K562 (cell line): Measurements from ENCODE around the gene LTBR. TPM values are rescaled to one million over a fixed set of nuclear protein-coding genes. Genes with fewer than 3 reads are reported as not detected.
A peak's percentile ranks its signal among the peaks of the same experiment; 100 is the strongest.

ENCODE experiments used
- ATAC-seq: fragments of 200-7000 bp; cut with Tn5 transposase; 3 replicates; pipeline ENCODE4 v1.9.1; 2020; ENCODE audit warnings: moderate library complexity
- BruUV-seq: library from RNA; stranded (reverse); fragments of 400-500 nt; replicated peaks from 2 replicates; lab custom pipeline; 2021; lab: Mats Ljungman, UMichigan
- CTCF ChIA-PET: fragments of 300-600 bp; formaldehyde crosslinking; extraction: SDS; loops from one replicate; lab custom pipeline; 2021; ENCODE audit warnings: low intra/inter-chr PET ratio; lab: Yijun Ruan, JAX
- POLR2A ChIA-PET: fragments of 300-600, 350-650 bp; sonication (Branson Sonifier 250); formaldehyde crosslinking; extraction: SDS; loops from one replicate; lab custom pipeline; 2021; ENCODE audit warnings: antibody characterized with exemption, inconsistent platforms; lab: Yijun Ruan, JAX
- DNase-seq, 4 experiments: peaks; one replicate each; pipeline versions ENCODE4 v3.0.0 to v3.0.0-alpha.2; 2011 to 2018; ENCODE audit warnings: low spot score in 3 of 4, mixed read lengths in 3 of 4; ENCODE audit errors: extremely low read depth in 1 of 4
- FAIRE-seq: peaks from 2 replicates; lab custom pipeline; 2011; peaks lifted over from hg19 to GRCh38; lab: Jason Lieb, UNC
- H2AFZ ChIP-seq: 2 replicates; pipeline ENCODE4 v1.6.0; 2011; ENCODE audit warnings: low read depth, low read length, control low read depth, inconsistent platforms
- H3K27ac ChIP-seq: fragments of 200-600 bp; 3 replicates; pipeline ENCODE4 v1.8.0; 2011; ENCODE audit warnings: low read depth, mild to moderate bottlenecking, control low read depth, inconsistent platforms, low read length, moderate library complexity, mixed read lengths; ENCODE audit errors: extremely low read depth
- H3K27me3 ChIP-seq, 2 experiments: fragments of 300-600 bp in 1 of 2; 2 replicates in 1 of 2; 3 replicates in 1 of 2; pipeline versions ENCODE4 v1.6.0 to v1.8.0; 2011; ENCODE audit warnings: inconsistent platforms in 2 of 2, low read length in 2 of 2, mild to moderate bottlenecking in 1 of 2, mixed read lengths in 1 of 2, moderate library complexity in 1 of 2; ENCODE audit not compliant: control insufficient read depth in 2 of 2, insufficient read depth in 2 of 2
- H3K36me3 ChIP-seq: fragments of 300-600 bp; 3 replicates; pipeline ENCODE4 v1.8.0; 2011; ENCODE audit warnings: mild to moderate bottlenecking, low read length, inconsistent platforms; ENCODE audit not compliant: control insufficient read depth, insufficient read depth
- H3K4me1 ChIP-seq, 2 experiments: fragments of 200-600 bp in 1 of 2; replicated peaks in 1 of 2; 2 replicates in 1 of 2; 3 replicates in 1 of 2; pipeline versions ENCODE4 v1.5.1 to v1.8.0; 2011; ENCODE audit warnings: inconsistent platforms in 2 of 2, low read length in 2 of 2, mild to moderate bottlenecking in 1 of 2, mixed read lengths in 1 of 2, moderate library complexity in 1 of 2; ENCODE audit not compliant: control insufficient read depth in 2 of 2, insufficient read depth in 2 of 2
- H3K4me2 ChIP-seq: 2 replicates; pipeline ENCODE4 v1.6.1; 2011; ENCODE audit warnings: low read length, control low read depth, inconsistent platforms, mixed read lengths; ENCODE audit not compliant: insufficient read depth
- H3K4me3 ChIP-seq: fragments of 200-600 bp; sonication (generic), shearing (Covaris generic); 2 replicates; pipeline ENCODE4 v1.5.1; 2016; ENCODE audit warnings: control low read depth, inconsistent platforms
- H3K79me2 ChIP-seq: fragments of 200-600 bp; 3 replicates; pipeline ENCODE4 v1.8.0; 2011; ENCODE audit warnings: low read length, inconsistent platforms; ENCODE audit not compliant: control insufficient read depth, insufficient read depth
- H3K9ac ChIP-seq, 2 experiments: 2 replicates each; pipeline versions ENCODE4 v1.6.0 to v1.6.1; 2011; ENCODE audit warnings: low read depth in 2 of 2, low read length in 2 of 2, control low read depth in 1 of 2, inconsistent platforms in 1 of 2, mild to moderate bottlenecking in 1 of 2, mixed read lengths in 1 of 2; ENCODE audit not compliant: insufficient read depth in 1 of 2
- H3K9me1 ChIP-seq: one replicate; pipeline ENCODE4 v1.6.0; 2011; ENCODE audit warnings: inconsistent platforms, mild to moderate bottlenecking, low read length, moderate library complexity; ENCODE audit not compliant: control insufficient read depth, insufficient read depth
- H3K9me3 ChIP-seq: replicated peaks from 2 replicates; pipeline ENCODE4 v1.5.1; 2011; ENCODE audit warnings: low read depth, low read length, inconsistent platforms; ENCODE audit not compliant: control insufficient read depth, insufficient read depth
- H4K20me1 ChIP-seq: replicated peaks from 2 replicates; pipeline ENCODE4 v1.6.1; 2011; ENCODE audit warnings: low read length, inconsistent platforms, mixed read lengths; ENCODE audit not compliant: control insufficient read depth, insufficient read depth
- CBX3 ChIP-seq, 2 experiments: IDR thresholded peaks; 1 replicate in 1 of 2; 2 replicates in 1 of 2; pipeline ENCODE4 v1.6.1; 2012; ENCODE audit warnings: inconsistent platforms in 2 of 2, low read length in 2 of 2, borderline replicate concordance in 1 of 2, control low read depth in 1 of 2
- GABPB1 ChIP-seq: sonication (generic); formaldehyde crosslinking; IDR thresholded peaks from 2 replicates; pipeline ENCODE4 v1.8.0; 2022; ENCODE audit warnings: mild to moderate bottlenecking, missing genetic modification reagents
- SUPT5H ChIP-seq: fragments of 450-650 bp; IDR thresholded peaks from 2 replicates; pipeline ENCODE4 v1.6.1; 2016
- ZC3H4 ChIP-seq: sonication (generic); formaldehyde crosslinking; IDR thresholded peaks from 2 replicates; pipeline ENCODE4 v1.9.0; 2021; ENCODE audit warnings: missing genetic modification reagents, borderline replicate concordance
- WGBS: fragments of 100-300 bp; shearing (Covaris generic); methylation state at CpG from one replicate; pipeline ENCODE4 v1.1.6; 2016; ENCODE audit warnings: low coverage, mixed read lengths; ENCODE audit not compliant: insufficient coverage; ENCODE audit errors: missing lambda C conversion rate; 5-methylcytosine and 5-hydroxymethylcytosine counted together
- in situ Hi-C: fragments of 300-500 bp; cut with MboI; formaldehyde crosslinking; loops from 4 replicates; pipeline ENCODE4 v1.15.0; 2018; ENCODE audit warnings: inconsistent platforms, mixed read lengths
- intact Hi-C: fragments of 100-400 bp; cut with micrococcal nuclease; formaldehyde crosslinking; loops from 2 replicates; pipeline ENCODE4 v1.14.2; 2022
- polyA plus RNA-seq, 8 experiments: library from polyadenylated mRNA; depleted of rRNA in 4 of 8; stranded (reverse) in 5 of 8; unstranded in 3 of 8; fragments of >200 nt; fragmentation: Nextera tagmentation in 2 of 8; fragmentation: Illumina TruSeq in 1 of 8; extraction: Ambion mirVana in 2 of 8; extraction: Trizol in 1 of 8; gene quantifications; 2 replicates each; pipeline versions ENCODE4 v1.2.1 to v1.2.3, GENCODE V29; 2011 to 2014; ENCODE audit warnings: inconsistent platforms in 1 of 8, missing spikeins in 1 of 8
- total RNA-seq, 7 experiments: library from RNA; depleted of rRNA in 6 of 7; stranded (reverse); fragments of >200 nt in 6 of 7; fragmentation: Illumina TruSeq in 2 of 7; extraction: Trizol in 2 of 7; gene quantifications; 2 replicates each; pipeline versions ENCODE4 v1.2.1 to v1.2.3, GENCODE V29; 2011 to 2021; ENCODE audit warnings: low replicate concordance in 1 of 7
- TF ChIP-seq, protein P1 (sequence below), 2 experiments: fragments of 450-650 bp; IDR thresholded peaks; 2 replicates each; pipeline ENCODE4 v1.6.1; 2016

LTBR gene
- total and polyA plus RNA-seq, 9 of the 15 experiments (the other 6 are each of a cell fraction or from before 2014, with no cell fraction given), result 0.96 to 69.0 (median 35.3) TPM

DNA sequence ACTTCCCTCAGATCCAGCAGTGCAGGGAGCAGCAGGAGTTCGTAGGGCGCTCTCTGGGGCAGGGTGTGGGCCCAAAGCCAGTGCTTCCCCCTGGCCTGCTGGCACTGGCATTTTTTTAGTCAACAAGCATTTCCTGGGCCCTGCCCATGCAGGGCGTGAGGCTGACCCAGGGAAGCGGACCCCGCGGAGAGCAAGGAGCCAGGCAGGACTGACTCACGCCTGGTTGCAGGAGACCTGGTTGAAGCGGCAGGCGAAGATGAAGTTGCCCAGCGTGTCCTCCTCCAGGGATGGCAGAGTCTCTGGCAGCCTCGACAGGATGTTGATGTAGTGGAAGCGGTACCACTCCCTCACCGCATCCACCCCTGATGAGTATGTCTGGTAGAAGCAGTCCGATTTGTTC is 22.1 kb upstream of the LTBR start:
- CTCF ChIA-PET, result no interaction called here
- intact Hi-C loops, result no loop called here
- FAIRE-seq, result no peak

More for the DNA sequence above, 22.1 kb upstream of the LTBR start:
- POLR2A ChIA-PET, result interaction anchor here (1.0 kb wide), 1 partner anchor 22 kb away, joined by 6 read pairs; the partner anchor contains the start of gene LTBR
- in situ Hi-C loops, result no loop called here
- 78% methylated on average over 5 of the region's 14 CpGs for WGBS
- Histone ChIP-seq H3K4me1 (peaks cover 0 to 14% of the 10 kb centered on the region in 2 experiments; a peak in 3 of 5 replicates), H2AFZ (no peak overlapping the region), H3K4me2 (no peak overlapping the region), H4K20me1 (no peaks in the 10 kb centered on the region), H3K27ac (no peak overlapping the region), H3K27me3 (no peaks in the 10 kb centered on the region), H3K9ac (peak overlapping the region in 1 of 2 experiments; percentile 17; a peak in 1 of 4 replicates), H3K9me1 (no peaks in the 10 kb centered on the region), H3K36me3 (no peaks in the 10 kb centered on the region), H3K9me3 (no peaks in the 10 kb centered on the region), H3K79me2 (no peaks in the 10 kb centered on the region), H3K4me3 (no peak overlapping the region)
- TF ChIP-seq ZC3H4 (CRISPR knock-in tag) (no peak), SUPT5H (no peak), CBX3 (IDR thresholded peaks at IDR 0.05; ENCODE audit: borderline replicate concordance in 1 of 2, low read length in 2 of 2) (no peak), GABPB1 (CRISPR knock-in tag) (no peak)
- TF ChIP-seq, protein P1, sequence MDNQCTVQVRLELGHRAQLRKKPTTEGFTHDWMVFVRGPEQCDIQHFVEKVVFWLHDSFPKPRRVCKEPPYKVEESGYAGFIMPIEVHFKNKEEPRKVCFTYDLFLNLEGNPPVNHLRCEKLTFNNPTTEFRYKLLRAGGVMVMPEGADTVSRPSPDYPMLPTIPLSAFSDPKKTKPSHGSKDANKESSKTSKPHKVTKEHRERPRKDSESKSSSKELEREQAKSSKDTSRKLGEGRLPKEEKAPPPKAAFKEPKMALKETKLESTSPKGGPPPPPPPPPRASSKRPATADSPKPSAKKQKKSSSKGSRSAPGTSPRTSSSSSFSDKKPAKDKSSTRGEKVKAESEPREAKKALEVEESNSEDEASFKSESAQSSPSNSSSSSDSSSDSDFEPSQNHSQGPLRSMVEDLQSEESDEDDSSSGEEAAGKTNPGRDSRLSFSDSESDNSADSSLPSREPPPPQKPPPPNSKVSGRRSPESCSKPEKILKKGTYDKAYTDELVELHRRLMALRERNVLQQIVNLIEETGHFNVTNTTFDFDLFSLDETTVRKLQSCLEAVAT (IDR thresholded peaks at IDR 0.05), result no peak
- no peak for ATAC-seq
- no peak for DNase-seq
- BruUV-seq, result no TSS peak
